Psoas muscle (tissue), 8 donors: ENCODE results near the gene FBLN5. TPM values are rescaled to one million over a fixed set of nuclear protein-coding genes. Genes with fewer than 3 reads are reported as not detected.
A peak's percentile ranks its signal among the peaks of the same experiment; 100 is the strongest.

Experiments
- ATAC-seq, 4 donors: fragments of 200-7000 bp; cut with Tn5 transposase; one replicate each; pipeline ENCODE4 v1.9.1; 2020; ENCODE audit warnings: moderate library complexity in 3 of 4, mild to moderate bottlenecking in 2 of 4
- DNase-seq, 2 donors: peaks; one replicate each; pipeline ENCODE4 v3.0.0-alpha.2; 2020
- H3K27ac ChIP-seq: fragments of 200-600 bp; one replicate; pipeline ENCODE4 v1.8.0; 2022
- H3K27me3 ChIP-seq, 3 donors: fragments of 200-600 bp in 1 of 3; one replicate each; pipeline versions ENCODE4 v1.6.1 to v1.8.0; 2013 to 2022; ENCODE audit warnings: low read length in 2 of 3, mild to moderate bottlenecking in 2 of 3, moderate library complexity in 1 of 3; ENCODE audit not compliant: insufficient read depth in 3 of 3
- H3K36me3 ChIP-seq, 2 donors: fragments of 200-600 bp in 1 of 2; one replicate each; pipeline versions ENCODE4 v1.6.1 to v1.8.0; 2013 to 2022; ENCODE audit warnings: low read depth in 1 of 2, mild to moderate bottlenecking in 1 of 2, moderate library complexity in 1 of 2; ENCODE audit not compliant: insufficient read depth in 1 of 2
- H3K4me1 ChIP-seq: fragments of 200-600 bp; one replicate; pipeline ENCODE4 v1.8.0; 2022
- H3K4me3 ChIP-seq: fragments of 200-600 bp; one replicate; pipeline ENCODE4 v1.8.0; 2022; ENCODE audit warnings: mild to moderate bottlenecking
- H3K9me3 ChIP-seq: fragments of 200-600 bp; one replicate; pipeline ENCODE4 v1.8.0; 2022
- CTCF ChIP-seq: fragments of 200-600 bp; IDR thresholded peaks from one replicate; pipeline ENCODE4 v1.8.0; 2022; ENCODE audit warnings: antibody characterized with exemption
- WGBS, 3 donors: extraction: QIAGEN DNeasy Blood & Tissue Kit; methylation state at CpG; one replicate each; pipeline versions ENCODE4 v1.1.6 to v1.1.7; 2013; 5-methylcytosine and 5-hydroxymethylcytosine counted together
- intact Hi-C, 2 donors: fragments of 100-400 bp; cut with DNase I; formaldehyde crosslinking; loops; one replicate each; pipeline versions ENCODE4 v1.11.0 to v1.14.2; 2022
- polyA plus RNA-seq, 3 donors: library from polyadenylated mRNA; stranded (reverse); fragments of 200-250 nt; gene quantifications; one replicate each; pipeline ENCODE4 v1.2.3, GENCODE V29; 2013
- total RNA-seq, 4 donors: library from RNA; stranded (reverse); fragmentation: NEBNext Ultra II Directional in 2 of 4; extraction: Animal tissue kit (Norgen Biotek cat#: 25700) in 2 of 4; gene quantifications; one replicate each; pipeline versions ENCODE4 v1.2.1 to v1.2.4, GENCODE V29; 2021 to 2023
- donor health status: healthy with polysubstance abuse.
- donor health status: DM: no; HTN: no; CAD: no; lungs with moderate emphysema.
- donor health status: Bipolar disorder and iron deficiency.
- donor health status: healthy.
- donor health status: DM: yes; HTN: yes; CAD: no.
- donor health status: DM: no; HTN: no; CAD: no.
- donor health status: DM: no; HTN: no; CAD: no.
- donor health status: DM: yes; HTN: yes; CAD: no.

Gene FBLN5
- total and polyA plus RNA-seq, 7 donors: 12.3 to 37.8 (median 16.7) TPM

DNA sequence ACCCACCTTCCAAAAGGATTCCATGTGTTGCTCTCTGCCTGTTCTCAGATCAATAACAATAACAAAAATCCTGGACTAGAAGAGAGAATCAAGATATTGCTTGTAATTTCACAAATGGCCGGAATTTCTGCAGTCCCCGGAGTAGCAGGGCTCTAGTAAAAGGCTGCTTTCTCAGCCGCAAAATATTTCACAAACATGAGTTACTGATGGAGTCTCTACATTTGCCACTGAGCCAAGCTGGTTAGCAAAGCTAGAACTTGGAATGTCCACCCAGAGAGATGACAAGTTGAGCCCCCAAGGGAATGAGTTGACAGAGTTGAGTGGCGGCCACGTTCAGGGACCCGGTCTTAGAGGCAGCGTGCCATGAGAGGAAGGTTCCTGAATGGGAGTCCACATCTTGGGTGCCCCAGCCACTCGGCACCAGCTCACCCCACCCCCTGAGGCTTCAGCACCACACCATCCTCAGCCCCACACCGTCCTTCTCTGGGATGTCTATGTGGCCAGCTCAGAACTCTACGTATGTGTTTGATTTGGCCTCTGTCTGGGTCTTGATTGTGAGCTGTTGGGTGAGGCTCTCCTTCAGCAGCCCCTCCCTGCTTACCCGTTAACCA lies 15.9 kb downstream of the FBLN5 start:
- DNase-seq (no peak), ATAC-seq (peak in 1 of 4 donors; percentile 33)
- no peak for TF ChIP-seq CTCF
- 85 to 90% (median 88%) methylated on average over 11 of the region's 11 CpGs for WGBS, 3 donors
- no peak overlapping the region for H3K4me3 ChIP-seq
- intact Hi-C loops: no loop called here
- H3K4me1 ChIP-seq: no peaks in the 10 kb centered on the region
- no peak overlapping the region for H3K27ac ChIP-seq
- no peaks in the 10 kb centered on the region for H3K27me3 ChIP-seq
- no peaks in the 10 kb centered on the region for H3K9me3 ChIP-seq
- no peaks in the 10 kb centered on the region for H3K36me3 ChIP-seq

- Histone ChIP-seq H3K4me1 (no peaks in the 10 kb centered on the region), H3K27me3 (no peaks in the 10 kb centered on the region), H3K9me3 (no peaks in the 10 kb centered on the region), H3K27ac (no peak overlapping the region), H3K36me3 (no peaks in the 10 kb centered on the region), H3K4me3 (no peak overlapping the region)
- intact Hi-C loops: no loop called here
- TF ChIP-seq CTCF: no peak
- no peak for DNase-seq
- WGBS, 3 donors: 50 to 61% (median 55%) methylated on average over 3 of the region's 3 CpGs
- ATAC-seq: no peak
These were observed 17.8 kb downstream of the FBLN5 start for GRCh38 chr14:91929700-91930099.

GRCh38 chr14:91927800-91928199 lies 19.7 kb downstream of the FBLN5 start:
- H3K27me3 ChIP-seq: no peaks in the 10 kb centered on the region
- no peak for TF ChIP-seq CTCF
- no peaks in the 10 kb centered on the region for H3K36me3 ChIP-seq
- no peak for DNase-seq
- 81 to 97% (median 92%) methylated on average over 5 of the region's 5 CpGs for WGBS, 3 donors
- no peak for ATAC-seq
- H3K4me1 ChIP-seq: no peaks in the 10 kb centered on the region
- no peak overlapping the region for H3K27ac ChIP-seq
- H3K4me3 ChIP-seq: no peak overlapping the region
- no peaks in the 10 kb centered on the region for H3K9me3 ChIP-seq
- intact Hi-C loops: no loop called here

- Histone ChIP-seq H3K27ac (no peak overlapping the region), H3K27me3 (no peaks in the 10 kb centered on the region)
- WGBS, 3 donors: 77 to 86% (median 83%) methylated on average over 3 of the region's 3 CpGs
These were observed 20.3 kb downstream of the FBLN5 start for GRCh38 chr14:91927191-91927590.

More at GRCh38 chr14:91927191-91927590, 20.3 kb downstream of the FBLN5 start:
- H3K4me1 ChIP-seq: no peaks in the 10 kb centered on the region
- intact Hi-C loops: no loop called here
- TF ChIP-seq CTCF: no peak
- no peaks in the 10 kb centered on the region for H3K9me3 ChIP-seq
- DNase-seq (no peak), ATAC-seq (no peak)
- no peaks in the 10 kb centered on the region for H3K36me3 ChIP-seq
- no peak overlapping the region for H3K4me3 ChIP-seq
